Ovary (tissue), 3 donors: ENCODE results near the gene TRAPPC10.
"Not testable (repeated sequence)": the region's sequence is repeated elsewhere in the genome, so short reads cannot be mapped to it uniquely, and the experiment has no call there.

Experiments
- POLR2A ChIP-seq: fragments of 450-650 bp; IDR thresholded peaks from one replicate; pipeline ENCODE4 v1.6.1; 2017; ENCODE audit warnings: antibody characterized with exemption, mild to moderate bottlenecking, moderate library complexity
- TF ChIP-seq, protein P1 (sequence below), 3 donors: fragments of 450-650 bp in 2 of 3; fragments of 200-600 bp in 1 of 3; IDR thresholded peaks; one replicate each; pipeline versions ENCODE4 v1.5.1 to v1.8.0; 2016 to 2022; ENCODE audit warnings: antibody characterized with exemption in 3 of 3, mild to moderate bottlenecking in 1 of 3
- donor health status: DM: no; HTN: no; CAD: no.

DNA sequence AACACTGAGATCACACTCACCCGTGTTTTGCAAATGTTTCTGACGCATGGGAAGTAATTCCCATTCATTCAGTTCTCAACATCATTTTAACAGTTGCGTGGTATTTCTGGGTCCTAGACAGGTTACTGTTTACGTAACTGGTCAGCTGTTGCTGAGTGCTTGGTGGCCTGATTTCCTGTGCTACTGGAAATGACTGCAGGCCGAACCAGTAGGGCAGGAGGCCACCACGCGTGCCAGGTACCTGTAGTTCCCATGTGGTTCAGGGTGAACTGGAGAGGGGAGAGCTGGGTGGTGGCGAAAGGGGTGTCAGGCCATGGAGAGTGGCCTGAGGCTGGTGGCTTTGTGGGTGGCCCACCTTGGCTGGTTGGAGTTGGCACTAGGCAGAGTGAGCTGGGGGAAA lies 122.6 kb downstream of the TRAPPC10 start:
- not testable (repeated sequence) for TF ChIP-seq POLR2A
- TF ChIP-seq, protein P1, sequence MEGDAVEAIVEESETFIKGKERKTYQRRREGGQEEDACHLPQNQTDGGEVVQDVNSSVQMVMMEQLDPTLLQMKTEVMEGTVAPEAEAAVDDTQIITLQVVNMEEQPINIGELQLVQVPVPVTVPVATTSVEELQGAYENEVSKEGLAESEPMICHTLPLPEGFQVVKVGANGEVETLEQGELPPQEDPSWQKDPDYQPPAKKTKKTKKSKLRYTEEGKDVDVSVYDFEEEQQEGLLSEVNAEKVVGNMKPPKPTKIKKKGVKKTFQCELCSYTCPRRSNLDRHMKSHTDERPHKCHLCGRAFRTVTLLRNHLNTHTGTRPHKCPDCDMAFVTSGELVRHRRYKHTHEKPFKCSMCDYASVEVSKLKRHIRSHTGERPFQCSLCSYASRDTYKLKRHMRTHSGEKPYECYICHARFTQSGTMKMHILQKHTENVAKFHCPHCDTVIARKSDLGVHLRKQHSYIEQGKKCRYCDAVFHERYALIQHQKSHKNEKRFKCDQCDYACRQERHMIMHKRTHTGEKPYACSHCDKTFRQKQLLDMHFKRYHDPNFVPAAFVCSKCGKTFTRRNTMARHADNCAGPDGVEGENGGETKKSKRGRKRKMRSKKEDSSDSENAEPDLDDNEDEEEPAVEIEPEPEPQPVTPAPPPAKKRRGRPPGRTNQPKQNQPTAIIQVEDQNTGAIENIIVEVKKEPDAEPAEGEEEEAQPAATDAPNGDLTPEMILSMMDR (IDR thresholded peaks at IDR 0.05) = not testable (repeated sequence)
